MCF 10A (cell line): Measurements from ENCODE around the gene TATDN3. TPM values are rescaled to one million over a fixed set of nuclear protein-coding genes. Genes with fewer than 3 reads are reported as not detected.

Experiments used
- Bru-seq: library from RNA; stranded (reverse); fragments of 400-500 nt; gene quantifications from one replicate; lab custom pipeline; 2021; lab: Mats Ljungman, UMichigan
- BruChase-seq, 2 experiments: library from RNA; stranded (reverse); fragments of 400-500 nt; gene quantifications; one replicate each; lab custom pipeline; 2021; lab: Mats Ljungman, UMichigan
- BruUV-seq: library from RNA; stranded (reverse); fragments of 400-500 nt; replicated peaks from 2 replicates; lab custom pipeline; 2021; lab: Mats Ljungman, UMichigan
- CTCF ChIA-PET: fragments of 300-600 bp; sonication (Branson Sonifier 250); formaldehyde crosslinking; extraction: SDS; loops from one replicate; lab custom pipeline; 2021; ENCODE audit warnings: antibody characterized with exemption, inconsistent platforms; lab: Yijun Ruan, JAX
- POLR2A ChIA-PET: fragments of 300-600, 350-650 bp; sonication (Branson Sonifier 250); formaldehyde crosslinking; extraction: SDS; loops from one replicate; lab custom pipeline; 2020; ENCODE audit warnings: antibody characterized with exemption, inconsistent platforms; lab: Yijun Ruan, JAX
- DNase-seq: peaks from one replicate; pipeline ENCODE4 v3.0.0-alpha.2; 2018; ENCODE audit not compliant: unreplicated experiment
- H3K27ac Mint-ChIP-seq: one replicate; pipeline ENCODE4 v1.8.0; 2022; ENCODE audit warnings: mild to moderate bottlenecking, low read depth, mixed read lengths; ENCODE audit not compliant: unreplicated experiment
- H3K27me3 Mint-ChIP-seq: one replicate; pipeline ENCODE4 v1.8.0; 2022; ENCODE audit warnings: mixed read lengths; ENCODE audit not compliant: insufficient read depth, unreplicated experiment
- H3K36me3 Mint-ChIP-seq: one replicate; pipeline ENCODE4 v1.8.0; 2022; ENCODE audit warnings: mild to moderate bottlenecking, moderate library complexity, mixed read lengths; ENCODE audit not compliant: insufficient read depth, unreplicated experiment
- H3K4me1 Mint-ChIP-seq: one replicate; pipeline ENCODE4 v1.8.0; 2022; ENCODE audit warnings: mixed read lengths; ENCODE audit not compliant: insufficient read depth, unreplicated experiment
- H3K4me3 Mint-ChIP-seq: one replicate; pipeline ENCODE4 v1.8.0; 2022; ENCODE audit warnings: mild to moderate bottlenecking, moderate library complexity, mixed read lengths; ENCODE audit not compliant: unreplicated experiment
- H3K9me3 Mint-ChIP-seq: one replicate; pipeline ENCODE4 v1.8.0; 2022; ENCODE audit warnings: mixed read lengths; ENCODE audit not compliant: unreplicated experiment
- intact Hi-C: fragments of 100-400 bp; cut with micrococcal nuclease; formaldehyde crosslinking; loops from 2 replicates; pipeline ENCODE4 v1.14.1; 2022
- long read RNA-seq: library from polyadenylated mRNA; stranded (forward); transcript quantifications from one replicate; pipeline ENCODE4 v2.0.0, GENCODE V29; 2022
- total RNA-seq: library from RNA; stranded (reverse); gene quantifications from 2 replicates; pipeline ENCODE4 v1.2.3, GENCODE V29; 2022
- TF ChIP-seq, protein P1 (sequence below): fragments of 200-600 bp; IDR thresholded peaks from one replicate; pipeline ENCODE4 v1.8.0; 2022; ENCODE audit warnings: antibody characterized with exemption, mild to moderate bottlenecking; ENCODE audit not compliant: unreplicated experiment

The TATDN3 gene, protein sequence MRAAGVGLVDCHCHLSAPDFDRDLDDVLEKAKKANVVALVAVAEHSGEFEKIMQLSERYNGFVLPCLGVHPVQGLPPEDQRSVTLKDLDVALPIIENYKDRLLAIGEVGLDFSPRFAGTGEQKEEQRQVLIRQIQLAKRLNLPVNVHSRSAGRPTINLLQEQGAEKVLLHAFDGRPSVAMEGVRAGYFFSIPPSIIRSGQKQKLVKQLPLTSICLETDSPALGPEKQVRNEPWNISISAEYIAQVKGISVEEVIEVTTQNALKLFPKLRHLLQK
- total RNA-seq (31.5 and 35.7 TPM in 2 replicates), Bru-seq, nascent RNA (percentile 77 among the genes with signal in this experiment), BruChase-seq, experiment 1, labeled RNA remaining after a 6-hour chase (percentile 83 among the genes with signal in this experiment), BruChase-seq, experiment 2, labeled RNA remaining after a 2-hour chase (percentile 80 among the genes with signal in this experiment)
- long read RNA-seq, transcript TATDN3-201 (10 exons, 2,321 nt), result minor isoform, 45 of 119 reads
- long read RNA-seq, transcript TATDN3-202 (10 exons, 2,389 nt), result major isoform, 52 of 119 reads
- long read RNA-seq, partial matches to known transcripts, result 8 of 119 reads
- long read RNA-seq, other reads (novel, unspliced or antisense), result 8 of 119 reads

DNA sequence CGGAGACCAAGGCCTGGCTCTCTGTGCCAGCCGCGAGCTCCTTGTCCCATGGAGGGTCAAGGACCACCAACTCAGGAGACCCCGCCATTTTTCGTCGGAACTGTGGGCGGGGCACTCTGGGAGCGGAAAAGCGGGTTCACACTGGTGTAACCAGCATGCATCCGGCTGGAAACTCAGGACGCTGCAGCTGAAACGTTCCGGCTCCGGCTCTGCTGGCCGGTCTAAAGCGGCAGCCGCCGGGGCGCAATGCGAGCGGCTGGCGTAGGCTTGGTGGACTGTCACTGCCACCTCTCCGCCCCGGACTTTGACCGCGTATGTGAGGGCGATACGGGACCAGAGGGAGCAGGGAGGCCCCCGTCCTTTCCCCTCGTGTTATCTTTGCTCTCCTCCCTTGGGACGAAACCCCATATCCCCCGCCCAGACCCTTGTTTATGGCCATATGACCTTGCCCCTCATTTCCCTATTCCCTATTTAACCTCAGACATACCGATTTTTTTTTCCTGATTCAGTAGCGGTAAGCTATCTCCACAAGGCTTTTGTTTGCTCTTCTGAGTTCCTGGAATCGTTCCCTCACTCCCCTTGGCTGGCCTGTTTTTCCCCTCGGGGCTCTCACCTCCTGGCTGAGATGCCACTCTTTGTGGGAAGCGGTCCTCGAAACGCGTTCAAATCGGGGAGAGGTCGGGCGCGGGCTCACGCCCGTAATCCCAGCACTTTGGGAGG, at the start of gene TATDN3, which contains the start of gene NSL1:
Gene TATDN3, plus strand, starts transcription at position 219 of the 720 bp plus-strand sequence. Its CDS starts 28 bp downstream, at position 247.
Gene NSL1, minus strand, starts transcription at position 102 of the 720 bp plus-strand sequence. Its CDS starts 14 bp downstream, at position 88.
- TF ChIP-seq, protein P1, sequence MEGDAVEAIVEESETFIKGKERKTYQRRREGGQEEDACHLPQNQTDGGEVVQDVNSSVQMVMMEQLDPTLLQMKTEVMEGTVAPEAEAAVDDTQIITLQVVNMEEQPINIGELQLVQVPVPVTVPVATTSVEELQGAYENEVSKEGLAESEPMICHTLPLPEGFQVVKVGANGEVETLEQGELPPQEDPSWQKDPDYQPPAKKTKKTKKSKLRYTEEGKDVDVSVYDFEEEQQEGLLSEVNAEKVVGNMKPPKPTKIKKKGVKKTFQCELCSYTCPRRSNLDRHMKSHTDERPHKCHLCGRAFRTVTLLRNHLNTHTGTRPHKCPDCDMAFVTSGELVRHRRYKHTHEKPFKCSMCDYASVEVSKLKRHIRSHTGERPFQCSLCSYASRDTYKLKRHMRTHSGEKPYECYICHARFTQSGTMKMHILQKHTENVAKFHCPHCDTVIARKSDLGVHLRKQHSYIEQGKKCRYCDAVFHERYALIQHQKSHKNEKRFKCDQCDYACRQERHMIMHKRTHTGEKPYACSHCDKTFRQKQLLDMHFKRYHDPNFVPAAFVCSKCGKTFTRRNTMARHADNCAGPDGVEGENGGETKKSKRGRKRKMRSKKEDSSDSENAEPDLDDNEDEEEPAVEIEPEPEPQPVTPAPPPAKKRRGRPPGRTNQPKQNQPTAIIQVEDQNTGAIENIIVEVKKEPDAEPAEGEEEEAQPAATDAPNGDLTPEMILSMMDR, result no peak
- intact Hi-C loops, result loop anchor here (1.0 to 10.0 kb wide), 4 partner anchors 65 to 505 kb away; partner anchors contain the start of genes PPP2R5A and RPS6KC1
- Mint-ChIP-seq H3K27ac (peak within 1 kb of the TSS; percentile 90), H3K9me3 (no peaks in the 10 kb centered on the region), H3K27me3 (no peaks in the 10 kb centered on the region), H3K4me3 (peak within 1 kb of the TSS; percentile 83), H3K4me1 (peaks cover 19% of the 10 kb centered on the region), H3K36me3 (peaks cover 29% of the 10 kb centered on the region)
- POLR2A ChIA-PET, result interaction anchor here (0.6 to 7.5 kb wide), 66 partner anchors 9 to 1713 kb away, joined by 3 to 134 read pairs (median 5); partner anchors contain the start of genes ATF3, DTL, FLVCR1 and INTS7
- DNase-seq, result peak; percentile 98
- CTCF ChIA-PET, result interaction anchor here (0.6 to 4.7 kb wide), 26 partner anchors 8 to 1101 kb away, joined by 3 to 44 read pairs (median 4); partner anchors contain the start of gene FLVCR1
- BruUV-seq, result TSS peak; percentile 85

DNA sequence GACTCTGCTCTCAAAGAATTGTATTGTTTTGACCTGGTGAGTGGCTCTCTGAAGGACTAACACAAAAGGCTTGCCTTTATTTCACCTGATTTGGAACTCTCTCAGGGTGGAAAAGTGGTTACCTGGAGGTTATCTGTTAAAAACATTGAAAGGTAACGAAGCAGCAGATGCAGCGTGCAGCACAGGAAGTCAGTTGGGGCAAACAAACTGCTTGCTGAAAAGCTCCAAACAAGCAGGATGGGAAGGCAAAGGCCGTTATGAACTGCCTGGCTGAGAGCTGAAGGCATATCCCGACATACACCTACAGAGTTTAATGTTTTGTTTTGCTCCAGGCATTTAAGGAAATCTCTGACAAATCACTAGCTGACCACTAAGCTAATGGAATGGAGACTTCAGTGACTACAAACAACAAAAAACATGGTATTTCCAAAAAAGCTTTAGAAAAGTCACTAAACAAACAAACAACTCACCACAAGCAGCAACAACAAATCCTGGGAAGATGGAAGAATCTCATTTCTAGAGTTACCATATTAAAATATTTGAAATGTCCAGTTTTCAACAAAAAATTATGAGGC, 47.7 kb upstream of the TATDN3 start:
- H3K4me3 Mint-ChIP-seq, result no peak overlapping the region
- H3K9me3 Mint-ChIP-seq, result no peaks in the 10 kb centered on the region
- H3K27me3 Mint-ChIP-seq, result no peaks in the 10 kb centered on the region
- ChIA-PET POLR2A (interaction anchor here (0.6 to 3.3 kb wide), 5 partner anchors 8 to 1027 kb away, joined by 3 to 11 read pairs (median 5); partner anchors contain the start of genes ATF3, NSL1 and TATDN3), CTCF (interaction anchor here (0.6 to 12.0 kb wide), 10 partner anchors 16 to 353 kb away, joined by 3 to 156 read pairs (median 4); no protein-coding TSS in a partner anchor)
- H3K4me1 Mint-ChIP-seq, result no peaks in the 10 kb centered on the region
- no peak for DNase-seq
- intact Hi-C loops, result no loop called here
- BruUV-seq, result no TSS peak
- TF ChIP-seq, protein P1, result no peak
- no peaks in the 10 kb centered on the region for H3K36me3 Mint-ChIP-seq
- no peak overlapping the region for H3K27ac Mint-ChIP-seq

DNA sequence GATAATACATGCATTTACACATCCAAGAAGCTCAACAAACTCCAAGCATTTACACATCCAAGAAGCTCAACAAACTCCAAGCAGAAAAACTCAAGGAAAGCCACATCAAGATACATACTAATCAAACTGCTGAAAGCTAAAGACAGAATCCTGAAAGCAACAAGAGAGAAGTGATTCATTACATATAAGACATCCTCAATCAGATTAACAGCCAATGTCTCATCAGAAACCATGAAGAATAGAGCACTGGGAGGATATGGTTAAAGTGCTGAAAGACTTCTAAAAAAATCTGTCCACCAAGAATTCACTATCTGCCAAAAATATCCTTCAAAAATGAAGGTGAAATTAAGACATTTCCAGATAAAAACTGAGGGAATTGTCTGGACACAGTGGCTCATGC, 46.4 kb upstream of the TATDN3 start:
- no peaks in the 10 kb centered on the region for H3K9me3 Mint-ChIP-seq
- H3K27me3 Mint-ChIP-seq, result no peaks in the 10 kb centered on the region
- intact Hi-C loops, result no loop called here
- no peak overlapping the region for H3K27ac Mint-ChIP-seq
- no TSS peak for BruUV-seq
- H3K4me1 Mint-ChIP-seq, result peaks cover 6% of the 10 kb centered on the region
- H3K4me3 Mint-ChIP-seq, result no peak overlapping the region
- DNase-seq, result no peak
- no peaks in the 10 kb centered on the region for H3K36me3 Mint-ChIP-seq
- CTCF ChIA-PET, result interaction anchor here (0.7 to 12.0 kb wide), 8 partner anchors 9 to 288 kb away, joined by 3 to 156 read pairs (median 11); no protein-coding TSS in a partner anchor
- POLR2A ChIA-PET, result interaction anchor here (0.8 to 3.3 kb wide), 7 partner anchors 36 to 290 kb away, joined by 3 to 11 read pairs (median 3); partner anchors contain the start of genes ATF3, NSL1 and TATDN3
- TF ChIP-seq, protein P1, result no peak
